HG03460 (cell line): ENCODE results near the gene SERPINH1.
"Not testable (repeated sequence)": the region's sequence is repeated elsewhere in the genome, so short reads cannot be mapped to it uniquely, and the experiment has no call there.

Source experiments
- ATAC-seq: cut with Tn5 transposase; IDR thresholded peaks from one replicate; pipeline ENCODE4 v1.9.1; 2021; ENCODE audit not compliant: unreplicated experiment

Gene SERPINH1

GRCh38 chr11:75572744-75573143 is 10.7 kb downstream of the SERPINH1 start:
- no peak for ATAC-seq

DNA sequence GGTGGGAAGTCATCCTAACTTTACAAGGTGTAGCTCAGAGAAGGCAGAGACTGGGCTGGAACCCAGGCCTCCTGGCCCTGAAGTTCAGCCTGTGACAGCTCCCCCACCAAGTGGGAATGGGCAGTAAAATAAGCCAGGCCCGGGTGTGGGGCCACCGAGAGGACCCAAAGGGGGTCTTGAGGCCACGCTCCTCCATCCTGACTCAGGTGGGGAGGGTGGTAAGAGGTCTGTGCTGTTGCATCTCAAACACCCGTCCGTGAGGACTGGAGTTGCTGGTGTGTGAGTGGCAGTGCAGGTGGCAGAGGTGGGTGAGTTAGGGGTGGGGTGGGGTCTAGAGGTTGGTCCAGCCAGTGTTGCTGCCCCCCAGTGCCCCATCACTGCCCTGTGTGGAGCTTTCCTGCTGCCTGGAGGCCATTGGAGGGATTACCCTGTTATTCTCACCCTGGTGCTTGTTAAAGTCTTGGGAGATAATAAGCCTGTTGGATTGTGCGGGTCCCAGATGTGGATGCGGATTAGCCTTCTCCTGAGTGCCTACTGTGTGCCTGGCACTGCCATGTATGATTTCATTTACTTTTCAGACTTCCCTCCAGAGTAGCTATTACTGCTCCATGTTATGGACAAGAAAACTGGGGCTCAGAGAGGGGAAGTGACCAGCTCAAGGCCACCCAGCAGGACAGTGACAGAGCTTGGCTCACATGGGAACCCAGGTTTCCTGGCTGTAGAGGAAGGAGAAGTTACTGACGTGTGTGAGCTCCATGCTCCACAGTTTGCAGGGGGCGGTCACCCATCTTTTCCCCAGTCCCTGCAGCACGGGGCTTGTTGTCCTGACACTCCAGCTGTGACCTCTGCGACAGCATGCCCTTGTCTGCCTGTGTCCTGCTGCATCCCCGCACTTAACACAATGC is 12.9 kb downstream of the SERPINH1 start:
- ATAC-seq = no peak

GRCh38 chr11:75576017-75576416 is 14.0 kb downstream of the SERPINH1 start:
- no peak for ATAC-seq

DNA sequence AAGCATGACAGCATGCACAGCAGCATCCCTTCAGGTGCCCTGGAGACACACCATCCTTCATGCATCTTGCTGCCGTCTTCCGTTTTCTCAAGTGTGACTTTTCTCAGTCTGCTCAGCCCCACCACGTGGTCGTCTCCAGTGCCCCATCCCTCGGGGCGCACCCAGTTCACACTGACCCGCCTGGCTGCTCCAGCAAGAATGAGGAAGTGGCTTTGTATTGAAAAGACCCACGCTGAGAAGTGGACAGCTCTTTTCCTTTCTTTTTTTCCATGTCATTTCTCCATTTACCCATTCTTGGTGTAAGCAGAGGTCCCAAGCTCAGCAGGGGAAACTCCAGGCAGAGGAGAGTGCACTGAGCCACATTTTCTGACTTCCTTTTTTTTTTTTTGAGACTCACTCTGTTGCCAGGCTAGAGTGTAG is 14.5 kb downstream of the SERPINH1 start:
- peak; percentile 59 for ATAC-seq

- no peak for ATAC-seq
Measured at GRCh38 chr11:75577207-75577606, 15.2 kb downstream of the SERPINH1 start.

- no peak for ATAC-seq
Measured at GRCh38 chr11:75578977-75579376, 16.9 kb downstream of the SERPINH1 start.

- no peak for ATAC-seq
Measured at GRCh38 chr11:75579841-75580240, 17.8 kb downstream of the SERPINH1 start.

DNA sequence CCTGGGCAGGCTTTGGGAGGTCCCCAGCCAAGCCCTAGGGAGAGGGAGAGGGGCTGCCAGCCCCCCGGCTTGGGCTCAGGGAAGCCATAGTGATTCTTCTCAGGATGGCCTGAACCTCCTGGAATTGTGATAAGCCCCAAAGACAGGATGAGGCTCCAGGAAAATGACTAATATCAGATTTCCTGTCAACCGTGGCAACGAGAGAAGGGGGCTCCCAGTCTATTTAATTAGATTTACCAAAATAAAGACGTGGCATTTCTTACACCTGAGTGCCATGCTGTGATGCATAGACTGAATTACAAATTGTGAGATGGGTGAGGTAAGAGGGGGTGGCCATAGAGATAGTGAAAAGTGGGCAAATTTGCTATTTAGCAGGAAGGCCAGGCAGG is 20.4 kb downstream of the SERPINH1 start:
- no peak for ATAC-seq

DNA sequence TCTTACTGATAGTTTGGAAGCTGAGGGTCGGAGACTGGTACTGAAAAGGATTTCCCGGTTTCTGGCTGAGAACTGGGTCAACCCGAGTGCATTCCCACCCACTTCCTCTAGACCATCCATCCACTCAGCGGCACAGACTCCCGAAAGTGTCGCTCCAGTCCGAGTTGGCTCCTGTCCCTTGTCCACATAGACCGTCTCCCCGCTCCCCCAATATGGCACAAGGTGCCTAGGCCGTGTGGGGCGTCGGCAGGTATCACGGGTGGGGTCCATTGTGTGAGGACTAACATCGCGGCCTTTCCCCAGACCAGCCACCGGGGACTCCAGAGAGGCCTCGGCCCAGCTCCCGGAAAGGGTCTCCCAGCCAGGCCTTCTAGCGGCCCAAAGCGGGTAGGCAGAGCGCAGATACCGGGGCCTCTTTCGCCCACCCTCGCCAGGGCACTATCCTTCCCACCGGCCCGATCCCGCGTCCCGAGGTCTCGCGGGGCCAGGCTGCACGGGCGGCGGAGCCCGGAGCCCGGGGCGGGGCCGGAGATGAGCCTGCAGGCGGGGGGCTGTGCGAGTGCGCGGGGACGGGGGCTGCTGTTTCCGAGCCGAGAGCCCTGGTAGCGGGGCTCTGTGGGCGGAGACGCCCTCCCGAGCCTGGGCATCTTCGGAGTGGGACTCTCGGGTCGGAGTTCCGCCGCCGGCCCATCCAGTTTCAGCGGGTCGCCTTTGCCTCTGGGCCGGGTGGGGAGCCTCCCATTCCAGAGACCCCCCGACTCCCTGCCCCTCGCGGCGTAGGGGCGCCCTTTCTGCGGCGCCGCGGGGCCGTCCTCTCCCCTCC is 21.1 kb downstream of the SERPINH1 start:
- ATAC-seq = peak; percentile 81

DNA sequence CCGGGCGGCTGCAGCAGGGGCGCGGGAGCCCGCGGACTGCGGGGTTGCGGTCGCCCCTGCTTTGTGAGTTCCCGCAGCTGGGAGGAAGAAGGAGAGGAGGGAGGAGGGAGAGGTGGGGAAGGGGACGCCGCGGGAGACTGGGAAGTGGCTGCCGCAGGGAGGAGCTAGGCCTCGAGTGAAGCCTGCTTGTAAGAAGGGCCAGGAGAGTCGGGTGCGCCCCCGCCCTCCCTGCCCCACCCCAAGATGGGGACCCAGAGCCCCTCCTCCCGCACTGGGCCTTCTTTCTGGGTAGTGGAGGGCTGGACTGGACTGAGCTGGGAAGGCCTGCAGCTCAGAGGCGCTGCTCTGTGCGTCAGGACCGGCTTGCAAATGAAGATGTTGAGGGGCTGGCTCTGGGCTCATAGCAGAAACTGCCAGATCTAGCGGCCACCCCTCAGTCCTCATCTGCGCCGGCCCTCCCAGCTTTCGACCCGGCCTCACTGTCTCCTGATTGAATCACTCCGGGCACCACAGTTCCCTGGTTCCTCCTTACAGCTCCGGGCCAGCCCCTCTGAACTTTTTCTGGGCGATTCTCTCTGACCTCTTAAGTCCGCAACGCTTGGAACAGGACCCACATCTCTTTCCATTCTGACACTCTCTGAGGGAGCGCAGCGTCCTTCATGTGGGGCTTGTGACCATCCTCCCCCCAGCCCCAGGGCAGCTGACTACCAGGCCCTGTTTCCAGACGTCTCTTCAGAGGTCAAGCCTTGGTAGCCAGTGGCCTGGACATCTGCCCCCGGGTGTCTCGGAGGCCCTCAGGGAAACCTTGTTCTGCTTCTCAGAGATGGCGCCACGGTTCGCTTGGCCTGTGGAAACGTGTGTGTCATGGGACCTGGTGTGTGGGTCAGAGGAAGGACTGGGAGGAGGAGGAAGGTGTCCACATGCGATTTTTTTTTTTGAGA is 21.9 kb downstream of the SERPINH1 start:
- peak; percentile 16 for ATAC-seq

DNA sequence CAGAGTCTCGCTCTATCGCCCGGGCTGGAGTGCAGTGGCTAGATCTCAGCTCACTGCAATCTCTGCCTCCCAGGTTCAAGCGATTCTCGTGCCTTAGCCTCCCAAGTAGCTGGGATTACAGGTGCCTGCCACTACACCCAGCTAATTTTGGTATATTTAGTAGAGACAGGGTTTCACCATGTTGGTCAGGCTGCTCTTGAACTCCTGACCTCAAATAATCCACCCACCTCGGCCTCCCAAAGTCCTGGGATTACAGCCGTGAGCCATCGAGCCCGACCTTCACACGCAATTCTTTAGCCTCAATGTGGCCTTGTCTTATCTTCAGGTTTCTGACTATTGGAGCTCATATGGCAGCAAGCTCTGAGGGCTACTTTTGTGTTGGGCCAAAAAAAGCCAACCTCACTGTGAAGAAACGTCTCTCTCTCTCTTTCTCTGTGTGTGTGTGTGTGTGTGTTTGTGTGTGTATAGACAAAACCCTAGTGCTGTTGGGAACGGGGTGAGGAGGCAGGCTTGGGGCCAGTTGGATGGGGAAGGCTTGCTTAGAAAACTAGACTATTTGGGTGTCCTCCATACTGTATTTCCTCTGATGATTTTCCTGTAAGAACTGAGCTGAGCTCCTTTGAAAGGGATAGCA is 22.7 kb downstream of the SERPINH1 start:
- not testable (repeated sequence) for ATAC-seq

- no peak for ATAC-seq
Measured at GRCh38 chr11:75585293-75585670, 23.2 kb downstream of the SERPINH1 start.

DNA sequence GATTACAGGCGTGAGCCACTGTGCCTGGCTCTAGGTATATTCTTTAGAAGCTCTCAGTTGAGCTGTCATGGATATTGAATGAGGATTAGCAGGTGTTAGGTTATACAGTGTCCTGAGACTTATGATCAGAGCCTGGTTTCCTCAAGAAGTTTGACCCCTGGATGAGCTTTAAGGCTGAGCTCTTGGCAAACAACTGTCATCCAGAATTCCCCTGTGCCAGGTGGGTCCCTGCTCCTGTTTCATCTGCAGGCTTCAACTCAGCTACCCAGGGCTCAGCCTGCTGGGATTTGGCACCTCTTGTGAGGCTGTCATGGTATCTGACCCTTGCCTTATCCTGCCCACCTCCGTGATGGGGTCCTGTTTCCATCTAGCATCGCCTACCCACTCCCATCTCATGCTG is 24.3 kb downstream of the SERPINH1 start:
- no peak for ATAC-seq

- ATAC-seq = no peak
Measured at GRCh38 chr11:75588051-75588481, 26.0 kb downstream of the SERPINH1 start.

GRCh38 chr11:75589051-75589450 is 27.0 kb downstream of the SERPINH1 start:
- no peak for ATAC-seq

DNA sequence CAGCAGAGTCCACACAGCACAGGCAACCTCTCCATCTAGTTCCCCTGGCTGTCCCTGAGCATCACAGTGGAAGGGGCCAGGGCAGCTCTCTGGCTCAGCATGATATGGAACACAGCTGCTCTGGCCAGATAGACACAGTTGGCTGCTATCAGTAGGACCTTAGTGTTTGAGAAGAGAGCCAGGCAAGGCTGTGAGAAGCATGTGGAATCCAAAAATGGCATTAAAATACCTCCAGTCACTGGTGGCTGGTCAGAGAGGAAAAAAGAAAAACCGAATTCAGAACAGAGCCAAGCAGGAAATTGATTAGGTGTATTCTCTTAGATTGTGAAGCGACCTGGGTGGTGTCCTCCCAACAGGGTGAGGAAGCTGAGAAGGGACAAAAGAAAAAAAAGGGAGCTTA is 27.9 kb downstream of the SERPINH1 start:
- no peak for ATAC-seq

DNA sequence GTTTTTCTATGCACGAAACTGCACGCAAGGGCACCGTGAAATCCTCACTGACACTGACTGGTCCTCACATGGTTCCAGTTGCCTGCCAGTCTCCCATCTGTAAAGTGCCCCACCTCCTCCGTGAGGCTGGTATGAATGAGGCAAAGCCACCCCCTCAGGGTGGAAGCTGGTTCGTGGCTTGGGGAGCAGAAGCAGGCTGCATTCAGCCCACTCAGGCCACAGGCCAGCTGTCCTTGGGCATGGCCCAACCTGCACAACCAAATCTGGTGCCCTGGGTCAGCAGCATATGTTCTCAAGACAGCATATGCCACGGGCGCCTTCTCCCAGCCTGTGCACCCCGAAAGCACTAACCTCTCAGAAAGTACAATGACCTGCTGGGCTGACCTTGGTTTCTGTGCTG is 29.3 kb downstream of the SERPINH1 start:
- ATAC-seq = no peak

- no peak for ATAC-seq
Measured at GRCh38 chr11:75591966-75592365, 29.9 kb downstream of the SERPINH1 start.

DNA sequence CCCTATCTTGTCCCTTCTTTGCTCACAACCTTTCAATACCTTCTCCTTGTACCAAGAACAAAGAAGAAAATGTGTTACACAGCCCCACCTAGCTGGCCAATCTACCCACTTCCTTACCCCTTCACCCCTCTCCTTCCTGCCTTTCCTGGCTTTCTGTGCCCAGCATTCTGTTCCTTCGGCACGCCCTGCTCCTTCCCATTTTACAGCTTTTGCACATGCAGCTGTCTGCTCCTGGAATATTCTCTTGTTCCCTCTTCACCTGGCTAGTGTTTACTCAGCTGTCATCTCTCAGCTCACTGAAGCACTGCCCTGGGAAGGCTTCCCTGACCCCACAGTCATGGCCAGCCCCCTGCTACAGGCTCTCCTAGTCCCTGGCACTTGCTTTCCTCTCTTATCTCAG is 30.7 kb downstream of the SERPINH1 start:
- no peak for ATAC-seq

GRCh38 chr11:75593286-75593915 is 31.3 kb downstream of the SERPINH1 start:
- ATAC-seq = no peak
